ENCODE results near the gene GPD2. TPM values are rescaled to one million over a fixed set of nuclear protein-coding genes. Genes with fewer than 3 reads are reported as not detected.

GPD2 gene
- total RNA-seq, 6 experiments from 2014 or later, result 44.4 to 69.8 (median 55.7) TPM

DNA sequence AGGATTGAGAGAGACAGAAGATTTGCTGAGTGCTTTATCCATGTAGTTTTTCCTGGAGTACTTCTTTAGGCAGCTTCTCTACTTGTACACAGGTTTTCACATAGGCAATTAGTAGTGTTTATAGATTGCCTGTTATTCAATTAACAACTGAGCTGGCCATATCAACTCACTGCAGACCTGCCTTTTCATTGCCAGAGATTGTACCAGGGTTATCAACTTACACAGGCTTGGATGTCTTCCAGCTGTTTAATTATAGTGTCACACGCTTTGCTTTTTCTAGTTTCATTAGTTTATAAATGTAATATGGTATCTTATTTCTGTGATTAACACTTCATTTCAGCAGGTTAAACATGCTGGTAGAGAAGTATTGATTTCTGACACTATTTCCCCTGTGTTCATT is 125.9 kb downstream of the GPD2 start:
- H3K9me3 Mint-ChIP-seq, result no peaks in the 10 kb centered on the region

DNA sequence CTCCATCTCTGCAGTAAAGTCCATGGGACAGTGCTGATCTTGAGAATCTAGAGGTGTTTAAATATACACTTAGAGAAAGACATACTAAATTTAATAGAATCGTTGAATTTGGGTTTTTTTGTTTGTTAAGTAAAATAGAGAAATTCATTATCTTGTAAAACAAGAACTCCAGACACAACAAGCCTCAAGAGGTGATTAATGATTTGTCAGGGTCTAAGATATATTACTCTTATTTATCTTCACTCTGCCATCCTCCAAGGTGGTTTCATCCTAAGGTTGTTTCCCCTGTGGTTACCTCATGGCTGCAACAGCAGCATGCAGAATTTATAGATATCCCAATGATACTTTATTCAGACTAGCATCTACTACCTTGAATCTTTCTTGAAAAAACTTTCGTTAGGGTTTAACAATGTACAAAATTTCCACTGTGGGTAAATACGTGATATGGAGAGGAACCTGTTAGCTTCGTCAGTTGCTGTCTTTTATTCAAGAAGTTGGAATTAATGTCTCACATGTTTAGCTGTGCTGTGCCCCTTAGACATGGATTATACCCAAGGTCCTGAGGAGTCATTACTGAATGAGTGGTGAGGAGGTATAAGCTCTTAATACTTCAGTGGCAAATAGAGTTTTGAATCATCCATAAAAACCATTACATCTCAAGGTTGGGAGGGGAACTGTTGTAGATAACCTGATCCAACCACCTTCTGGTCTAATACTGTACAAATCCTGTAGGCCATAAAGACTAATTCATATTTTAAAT is 128.0 kb downstream of the GPD2 start:
- Mint-ChIP-seq H3K27ac (peak overlapping the region; percentile 55), H3K4me1 (ENCODE audit: low read depth) (peaks cover 35% of the 10 kb centered on the region), H3K4me3 (no peak overlapping the region), H3K36me3 (ENCODE audit: low read depth) (no peaks in the 10 kb centered on the region), H3K27me3 (ENCODE audit: insufficient read depth) (no peaks in the 10 kb centered on the region; the same call in 1 of the 2 replicates), H3K9me3 (no peaks in the 10 kb centered on the region)
- TF ChIP-seq, protein P1, sequence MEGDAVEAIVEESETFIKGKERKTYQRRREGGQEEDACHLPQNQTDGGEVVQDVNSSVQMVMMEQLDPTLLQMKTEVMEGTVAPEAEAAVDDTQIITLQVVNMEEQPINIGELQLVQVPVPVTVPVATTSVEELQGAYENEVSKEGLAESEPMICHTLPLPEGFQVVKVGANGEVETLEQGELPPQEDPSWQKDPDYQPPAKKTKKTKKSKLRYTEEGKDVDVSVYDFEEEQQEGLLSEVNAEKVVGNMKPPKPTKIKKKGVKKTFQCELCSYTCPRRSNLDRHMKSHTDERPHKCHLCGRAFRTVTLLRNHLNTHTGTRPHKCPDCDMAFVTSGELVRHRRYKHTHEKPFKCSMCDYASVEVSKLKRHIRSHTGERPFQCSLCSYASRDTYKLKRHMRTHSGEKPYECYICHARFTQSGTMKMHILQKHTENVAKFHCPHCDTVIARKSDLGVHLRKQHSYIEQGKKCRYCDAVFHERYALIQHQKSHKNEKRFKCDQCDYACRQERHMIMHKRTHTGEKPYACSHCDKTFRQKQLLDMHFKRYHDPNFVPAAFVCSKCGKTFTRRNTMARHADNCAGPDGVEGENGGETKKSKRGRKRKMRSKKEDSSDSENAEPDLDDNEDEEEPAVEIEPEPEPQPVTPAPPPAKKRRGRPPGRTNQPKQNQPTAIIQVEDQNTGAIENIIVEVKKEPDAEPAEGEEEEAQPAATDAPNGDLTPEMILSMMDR (IDR thresholded peaks at IDR 0.05), result no peak
- no peak for DNase-seq

More for the DNA sequence above, 125.9 kb downstream of the GPD2 start:
- H3K27me3 Mint-ChIP-seq (ENCODE audit: insufficient read depth), result no peaks in the 10 kb centered on the region; the same call in 1 of the 2 replicates
- TF ChIP-seq, protein P1 (IDR thresholded peaks at IDR 0.05), result no peak
- H3K4me3 Mint-ChIP-seq, result no peak overlapping the region
- H3K4me1 Mint-ChIP-seq (ENCODE audit: low read depth), result peaks cover 35% of the 10 kb centered on the region
- peaks cover 11% of the 10 kb centered on the region for H3K36me3 Mint-ChIP-seq (ENCODE audit: low read depth)
- DNase-seq, result no peak
- H3K27ac Mint-ChIP-seq, result no peak overlapping the region

DNA sequence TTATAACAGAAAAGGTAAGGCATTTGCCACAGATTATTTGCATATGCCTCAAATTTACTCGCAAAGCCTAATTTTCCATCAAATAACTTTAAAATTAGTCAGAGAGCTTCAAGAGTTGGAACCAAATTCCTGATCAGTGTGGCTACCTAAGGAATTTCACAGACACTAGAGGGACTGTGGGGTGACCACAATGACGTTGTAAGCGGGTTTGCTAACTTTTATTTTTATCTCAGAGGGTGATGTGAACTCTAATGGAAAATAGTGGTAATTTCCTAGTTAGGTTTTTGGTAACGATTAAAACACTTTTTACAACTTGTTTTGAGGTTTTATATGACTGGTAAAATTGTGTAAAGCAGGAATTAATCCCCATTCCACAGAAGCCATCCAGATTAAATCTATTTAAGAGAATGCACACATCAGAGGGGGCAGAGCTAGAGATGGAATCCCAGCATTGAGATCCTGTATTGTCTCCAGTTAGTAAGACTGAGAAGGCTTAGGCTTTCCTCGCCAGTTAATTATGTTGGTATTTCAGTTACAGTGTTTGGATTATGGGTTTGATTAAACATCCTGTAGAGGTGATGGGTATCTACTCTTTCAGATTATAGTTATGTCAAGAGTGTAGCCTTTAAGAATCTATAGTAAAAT is 129.0 kb downstream of the GPD2 start:
- Mint-ChIP-seq H3K4me3 (peak overlapping the region; percentile 82), H3K4me1 (ENCODE audit: low read depth) (peaks cover 35% of the 10 kb centered on the region), H3K36me3 (ENCODE audit: low read depth) (no peaks in the 10 kb centered on the region), H3K27ac (peak overlapping the region; percentile 98), H3K27me3 (ENCODE audit: insufficient read depth) (no peaks in the 10 kb centered on the region; the same call in 1 of the 2 replicates), H3K9me3 (no peaks in the 10 kb centered on the region)
- TF ChIP-seq, protein P1 (IDR thresholded peaks at IDR 0.05), result peak; percentile 27
- peak; percentile 87 for DNase-seq

DNA sequence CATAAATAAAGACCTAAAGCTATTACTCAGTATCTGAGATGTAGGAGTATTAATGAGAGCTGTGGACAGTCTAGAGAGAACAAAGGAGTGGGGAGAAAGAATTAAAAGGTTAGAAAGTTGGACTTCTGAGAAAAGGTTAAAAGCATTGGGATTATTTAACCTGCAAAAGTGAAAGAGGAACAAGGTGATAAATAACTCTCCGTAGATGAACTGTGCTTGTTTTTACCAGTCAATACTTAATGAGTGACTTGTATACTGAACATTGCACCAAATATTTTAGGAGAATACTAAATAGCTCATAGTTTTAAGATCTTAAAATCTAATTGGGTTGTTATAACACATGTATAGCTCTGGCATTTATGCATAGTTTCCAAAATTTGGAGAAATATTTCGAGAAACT is 137.5 kb downstream of the GPD2 start:
- DNase-seq, result no peak
- TF ChIP-seq, protein P1 (IDR thresholded peaks at IDR 0.05), result no peak
- no peak overlapping the region for H3K27ac Mint-ChIP-seq
- no peaks in the 10 kb centered on the region for H3K4me1 Mint-ChIP-seq (ENCODE audit: low read depth)
- H3K9me3 Mint-ChIP-seq, result no peaks in the 10 kb centered on the region
- no peak overlapping the region for H3K4me3 Mint-ChIP-seq
- no peaks in the 10 kb centered on the region; the same call in 1 of the 2 replicates for H3K27me3 Mint-ChIP-seq (ENCODE audit: insufficient read depth)
- H3K36me3 Mint-ChIP-seq (ENCODE audit: low read depth), result peaks cover 13% of the 10 kb centered on the region

DNA sequence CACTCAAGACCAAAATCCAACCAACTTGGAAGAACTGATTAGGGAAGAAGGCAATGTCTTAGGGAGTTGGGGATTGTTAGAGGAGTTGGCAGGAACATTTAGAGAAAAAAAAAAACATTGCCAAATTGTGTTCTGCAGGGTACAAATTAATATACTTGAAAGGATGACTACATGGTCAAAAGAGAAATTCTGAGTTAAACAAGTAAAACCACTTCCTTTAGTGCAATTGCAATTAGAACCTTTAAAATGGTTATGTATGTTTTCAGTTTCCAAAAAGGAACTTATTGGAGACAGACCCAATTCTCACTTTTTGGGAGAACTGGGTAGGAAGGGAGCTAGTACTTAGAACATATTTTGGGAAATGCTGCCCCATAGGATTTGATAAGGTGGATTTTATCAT is 137.9 kb downstream of the GPD2 start:
- Mint-ChIP-seq H3K9me3 (no peaks in the 10 kb centered on the region), H3K4me1 (ENCODE audit: low read depth) (no peaks in the 10 kb centered on the region), H3K27me3 (ENCODE audit: insufficient read depth) (no peaks in the 10 kb centered on the region; the same call in 1 of the 2 replicates), H3K4me3 (no peak overlapping the region), H3K27ac (no peak overlapping the region), H3K36me3 (ENCODE audit: low read depth) (peaks cover 13% of the 10 kb centered on the region)
- TF ChIP-seq, protein P1 (IDR thresholded peaks at IDR 0.05), result no peak
- DNase-seq, result no peak

Data from HFFc6 (cell line).